DMS53 treated with DMSO at 0.1 percent for 48 hours (cell line): ENCODE measurements around the gene NAT8L.

ENCODE experiments used
- DNase-seq: peaks from one replicate; lab custom pipeline; 2025; ENCODE audit not compliant: unreplicated experiment; lab: John Stamatoyannopoulos, UW

NAT8L gene

GRCh38 chr4:2063557-2064275, 4.6 kb downstream of the NAT8L start:
- no peak for DNase-seq

- DNase-seq, result no peak
Observed at GRCh38 chr4:2064276-2064991, 5.3 kb downstream of the NAT8L start.

- DNase-seq, result no peak
Observed at GRCh38 chr4:2065106-2065930, 6.2 kb downstream of the NAT8L start.

GRCh38 chr4:2066011-2066551, 7.0 kb downstream of the NAT8L start:
- DNase-seq, result no peak

GRCh38 chr4:2066571-2067445, 7.7 kb downstream of the NAT8L start:
- no peak for DNase-seq

- no peak for DNase-seq
Observed at GRCh38 chr4:2067446-2068197, 8.5 kb downstream of the NAT8L start.

- no peak for DNase-seq
Observed at GRCh38 chr4:2068198-2068470, 9.0 kb downstream of the NAT8L start.

GRCh38 chr4:2068566-2068965, 9.4 kb downstream of the NAT8L start:
- DNase-seq, result no peak

- no peak for DNase-seq
Observed at GRCh38 chr4:2069161-2069971, 10.2 kb downstream of the NAT8L start.

GRCh38 chr4:2069986-2070385, 10.9 kb downstream of the NAT8L start:
- no peak for DNase-seq

GRCh38 chr4:2070421-2071251, 11.5 kb downstream of the NAT8L start:
- DNase-seq, result no peak

- no peak for DNase-seq
Observed at GRCh38 chr4:2071252-2071911, 12.3 kb downstream of the NAT8L start.

- no peak for DNase-seq
Observed at GRCh38 chr4:2071912-2072867, 13.1 kb downstream of the NAT8L start.

GRCh38 chr4:2072971-2073807, 14.1 kb downstream of the NAT8L start:
- DNase-seq, result no peak

- DNase-seq, result no peak
Observed at GRCh38 chr4:2073808-2074481, 14.8 kb downstream of the NAT8L start.
